ENCODE results near the gene CFB.
A peak's percentile ranks its signal among the peaks of the same experiment; 100 is the strongest.

CFB gene

GRCh38 chr6:31943742-31944141, 2.2 kb upstream of the CFB start:
- peaks cover 3% of the 10 kb centered on the region for H3K4me1 ChIP-seq (ENCODE audit: control insufficient read depth, insufficient read depth, low read length)
- no peaks in the 10 kb centered on the region for H3K27me3 ChIP-seq (ENCODE audit: control insufficient read depth, insufficient read depth, low read length)
- H3K36me3 ChIP-seq (ENCODE audit: control insufficient read depth, insufficient read depth, low read length): no peaks in the 10 kb centered on the region
- no peak overlapping the region for H3K9ac ChIP-seq (ENCODE audit: low read length)
- no peak overlapping the region for H3K27ac ChIP-seq (ENCODE audit: low read depth, low read length)
- no peak overlapping the region for H3K4me3 ChIP-seq (ENCODE audit: low read length)

GRCh38 chr6:31945154-31945506, 765 bp upstream of the CFB start:
- Histone ChIP-seq H3K4me3 (ENCODE audit: low read length) (peak overlapping the region; percentile 60), H3K9ac (ENCODE audit: low read length) (no peak overlapping the region)

DNA sequence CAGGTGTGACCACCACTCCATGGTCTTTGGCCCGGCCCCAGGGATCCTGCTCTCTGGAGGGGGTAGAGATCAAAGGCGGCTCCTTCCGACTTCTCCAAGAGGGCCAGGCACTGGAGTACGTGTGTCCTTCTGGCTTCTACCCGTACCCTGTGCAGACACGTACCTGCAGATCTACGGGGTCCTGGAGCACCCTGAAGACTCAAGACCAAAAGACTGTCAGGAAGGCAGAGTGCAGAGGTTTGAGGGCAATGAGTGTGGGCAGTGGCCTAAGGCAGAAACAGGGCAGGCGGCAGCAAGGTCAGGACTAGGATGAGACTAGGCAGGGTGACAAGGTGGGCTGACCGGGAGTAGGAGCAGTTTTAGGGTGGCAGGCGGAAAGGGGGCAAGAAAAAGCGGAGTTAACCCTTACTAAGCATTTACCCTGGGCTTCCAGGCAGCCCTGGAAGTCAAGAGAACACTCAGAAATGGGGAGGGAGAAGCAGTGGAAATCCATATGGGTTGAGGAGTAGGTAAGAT, 533 bp downstream of the CFB start:
- peak overlapping the region; percentile 78 for H3K27ac ChIP-seq (ENCODE audit: low read depth, low read length)
- H3K36me3 ChIP-seq (ENCODE audit: control insufficient read depth, insufficient read depth, low read length): peaks cover 4% of the 10 kb centered on the region
- peak overlapping the region; percentile 60 for H3K4me3 ChIP-seq (ENCODE audit: low read length)
- H3K9ac ChIP-seq (ENCODE audit: low read length): no peak overlapping the region
- no peaks in the 10 kb centered on the region for H3K27me3 ChIP-seq (ENCODE audit: control insufficient read depth, insufficient read depth, low read length)
- H3K4me1 ChIP-seq (ENCODE audit: control insufficient read depth, insufficient read depth, low read length): peaks cover 3% of the 10 kb centered on the region

More at GRCh38 chr6:31945154-31945506, 765 bp upstream of the CFB start:
- Histone ChIP-seq H3K27ac (ENCODE audit: low read depth, low read length) (peak overlapping the region; percentile 78), H3K36me3 (ENCODE audit: control insufficient read depth, insufficient read depth, low read length) (no peaks in the 10 kb centered on the region), H3K27me3 (ENCODE audit: control insufficient read depth, insufficient read depth, low read length) (no peaks in the 10 kb centered on the region), H3K4me1 (ENCODE audit: control insufficient read depth, insufficient read depth, low read length) (peaks cover 3% of the 10 kb centered on the region)

GRCh38 chr6:31947070-31947675, 1.3 kb downstream of the CFB start:
- Histone ChIP-seq H3K27me3 (ENCODE audit: control insufficient read depth, insufficient read depth, low read length) (no peaks in the 10 kb centered on the region), H3K27ac (ENCODE audit: low read depth, low read length) (no peak overlapping the region), H3K4me1 (ENCODE audit: control insufficient read depth, insufficient read depth, low read length) (peaks cover 3% of the 10 kb centered on the region), H3K9ac (ENCODE audit: low read length) (no peak overlapping the region), H3K36me3 (ENCODE audit: control insufficient read depth, insufficient read depth, low read length) (peaks cover 7% of the 10 kb centered on the region), H3K4me3 (ENCODE audit: low read length) (no peak overlapping the region)

GRCh38 chr6:31947864-31948263, 2.0 kb downstream of the CFB start:
- H3K4me3 ChIP-seq (ENCODE audit: low read length): no peak overlapping the region
- H3K4me1 ChIP-seq (ENCODE audit: control insufficient read depth, insufficient read depth, low read length): peaks cover 3% of the 10 kb centered on the region
- no peak overlapping the region for H3K27ac ChIP-seq (ENCODE audit: low read depth, low read length)
- peaks cover 7% of the 10 kb centered on the region for H3K36me3 ChIP-seq (ENCODE audit: control insufficient read depth, insufficient read depth, low read length)
- no peak overlapping the region for H3K9ac ChIP-seq (ENCODE audit: low read length)
- H3K27me3 ChIP-seq (ENCODE audit: control insufficient read depth, insufficient read depth, low read length): no peaks in the 10 kb centered on the region

DNA sequence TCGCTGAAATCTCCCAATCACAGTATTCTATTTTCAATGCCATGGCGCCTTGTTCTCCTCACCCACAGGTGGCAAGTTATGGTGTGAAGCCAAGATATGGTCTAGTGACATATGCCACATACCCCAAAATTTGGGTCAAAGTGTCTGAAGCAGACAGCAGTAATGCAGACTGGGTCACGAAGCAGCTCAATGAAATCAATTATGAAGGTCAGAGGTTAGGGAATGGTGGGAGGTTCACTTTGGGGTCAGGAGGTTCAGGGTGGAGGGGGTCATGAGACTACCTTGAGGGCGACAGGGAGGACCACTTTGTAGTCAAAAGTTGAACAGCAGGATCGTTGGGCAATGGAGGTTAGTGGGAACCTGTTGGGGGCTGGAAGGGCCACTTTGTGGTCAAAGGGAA, 2.4 kb downstream of the CFB start:
- Histone ChIP-seq H3K9ac (ENCODE audit: low read length) (no peak overlapping the region), H3K4me1 (ENCODE audit: control insufficient read depth, insufficient read depth, low read length) (peaks cover 3% of the 10 kb centered on the region), H3K36me3 (ENCODE audit: control insufficient read depth, insufficient read depth, low read length) (peaks cover 7% of the 10 kb centered on the region), H3K27ac (ENCODE audit: low read depth, low read length) (no peak overlapping the region), H3K27me3 (ENCODE audit: control insufficient read depth, insufficient read depth, low read length) (no peaks in the 10 kb centered on the region), H3K4me3 (ENCODE audit: low read length) (no peak overlapping the region)

- Histone ChIP-seq H3K27me3 (ENCODE audit: control insufficient read depth, insufficient read depth, low read length) (no peaks in the 10 kb centered on the region), H3K4me3 (ENCODE audit: low read length) (no peak overlapping the region), H3K36me3 (ENCODE audit: control insufficient read depth, insufficient read depth, low read length) (peaks cover 12% of the 10 kb centered on the region)
These were observed 3.0 kb downstream of the CFB start for GRCh38 chr6:31948753-31949413.

DNA sequence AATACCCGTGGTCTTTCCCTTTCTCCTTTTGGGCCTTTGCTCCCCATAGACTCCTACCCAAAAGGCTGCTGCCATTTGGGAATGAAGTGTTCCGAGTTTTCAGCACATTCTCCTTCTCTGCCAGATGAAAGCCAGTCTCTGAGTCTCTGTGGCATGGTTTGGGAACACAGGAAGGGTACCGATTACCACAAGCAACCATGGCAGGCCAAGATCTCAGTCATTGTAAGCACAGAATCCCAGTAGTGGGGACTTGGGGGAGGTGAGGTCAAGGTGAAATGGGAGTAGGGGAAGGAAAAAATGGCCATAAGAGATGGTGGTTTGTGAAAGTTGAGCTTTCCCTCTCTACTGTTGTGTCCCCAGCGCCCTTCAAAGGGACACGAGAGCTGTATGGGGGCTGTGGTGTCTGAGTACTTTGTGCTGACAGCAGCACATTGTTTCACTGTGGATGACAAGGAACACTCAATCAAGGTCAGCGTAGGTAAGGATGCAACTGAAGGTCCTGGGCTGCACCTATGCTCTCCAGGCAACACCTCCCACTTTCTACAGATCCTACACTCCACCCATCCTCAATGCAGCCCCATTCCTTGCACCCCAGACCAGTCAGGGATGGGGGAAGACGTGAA, 4.1 kb downstream of the CFB start:
- Histone ChIP-seq H3K27me3 (ENCODE audit: control insufficient read depth, insufficient read depth, low read length) (no peaks in the 10 kb centered on the region), H3K27ac (ENCODE audit: low read depth, low read length) (no peak overlapping the region), H3K4me1 (ENCODE audit: control insufficient read depth, insufficient read depth, low read length) (peaks cover 3% of the 10 kb centered on the region), H3K9ac (ENCODE audit: low read length) (no peak overlapping the region), H3K36me3 (ENCODE audit: control insufficient read depth, insufficient read depth, low read length) (peaks cover 23% of the 10 kb centered on the region), H3K4me3 (ENCODE audit: low read length) (no peak overlapping the region)

More at GRCh38 chr6:31948753-31949413, 3.0 kb downstream of the CFB start:
- no peak overlapping the region for H3K27ac ChIP-seq (ENCODE audit: low read depth, low read length)
- H3K4me1 ChIP-seq (ENCODE audit: control insufficient read depth, insufficient read depth, low read length): peaks cover 3% of the 10 kb centered on the region
- H3K9ac ChIP-seq (ENCODE audit: low read length): no peak overlapping the region

- no peak overlapping the region for H3K27ac ChIP-seq (ENCODE audit: low read depth, low read length)
- H3K4me1 ChIP-seq (ENCODE audit: control insufficient read depth, insufficient read depth, low read length): no peaks in the 10 kb centered on the region
- peaks cover 33% of the 10 kb centered on the region for H3K36me3 ChIP-seq (ENCODE audit: control insufficient read depth, insufficient read depth, low read length)
- H3K27me3 ChIP-seq (ENCODE audit: control insufficient read depth, insufficient read depth, low read length): no peaks in the 10 kb centered on the region
- no peak overlapping the region for H3K9ac ChIP-seq (ENCODE audit: low read length)
- no peak overlapping the region for H3K4me3 ChIP-seq (ENCODE audit: low read length)
These were observed 6.4 kb downstream of the CFB start for GRCh38 chr6:31952140-31952805.

DNA sequence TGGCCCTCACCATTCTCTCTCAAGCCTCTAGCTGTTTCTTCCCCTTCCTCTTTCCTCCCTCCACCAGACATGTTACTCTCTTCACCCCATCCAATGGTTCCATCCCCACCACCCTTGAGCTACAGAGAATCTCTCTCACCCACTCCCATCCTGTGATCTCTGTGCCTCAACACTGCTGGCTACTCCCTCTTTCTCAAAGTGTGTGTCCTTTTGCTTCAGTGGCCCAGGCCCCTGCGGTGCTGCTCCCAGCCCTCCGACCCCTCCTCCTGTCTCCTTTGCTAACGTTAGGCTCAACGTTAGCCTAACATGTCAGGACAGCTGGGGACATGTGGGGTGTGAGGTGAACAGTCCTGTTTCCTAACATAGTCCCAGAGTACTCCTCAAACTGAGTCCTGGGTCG, 7.0 kb downstream of the CFB start:
- Histone ChIP-seq H3K4me3 (ENCODE audit: low read length) (no peak overlapping the region), H3K36me3 (ENCODE audit: control insufficient read depth, insufficient read depth, low read length) (peaks cover 33% of the 10 kb centered on the region), H3K27ac (ENCODE audit: low read depth, low read length) (no peak overlapping the region), H3K4me1 (ENCODE audit: control insufficient read depth, insufficient read depth, low read length) (peaks cover 3% of the 10 kb centered on the region), H3K27me3 (ENCODE audit: control insufficient read depth, insufficient read depth, low read length) (no peaks in the 10 kb centered on the region), H3K9ac (ENCODE audit: low read length) (no peak overlapping the region)

DNA sequence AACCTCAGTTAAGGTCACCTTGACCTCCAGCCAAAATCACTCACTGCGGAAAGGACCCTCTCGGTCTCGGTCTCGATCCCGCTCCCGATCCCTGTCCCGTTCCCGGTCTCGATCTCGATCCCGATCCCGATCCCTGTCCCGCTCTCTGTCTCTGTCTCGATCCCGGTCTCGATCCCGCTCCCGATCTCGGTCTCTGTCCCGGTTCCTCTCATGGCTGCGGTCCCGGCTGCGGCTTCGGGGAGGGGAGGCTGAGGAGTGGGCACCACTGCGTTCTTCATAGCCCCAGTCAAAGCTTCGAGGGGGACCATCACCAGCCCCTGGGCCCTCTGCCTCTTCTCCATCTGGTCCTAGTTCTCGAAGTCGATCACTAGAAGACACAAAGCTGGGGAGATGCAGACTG, 8.6 kb downstream of the CFB start:
- Histone ChIP-seq H3K4me3 (ENCODE audit: low read length) (no peak overlapping the region), H3K27ac (ENCODE audit: low read depth, low read length) (no peak overlapping the region), H3K27me3 (ENCODE audit: control insufficient read depth, insufficient read depth, low read length) (no peaks in the 10 kb centered on the region), H3K9ac (ENCODE audit: low read length) (no peak overlapping the region), H3K36me3 (ENCODE audit: control insufficient read depth, insufficient read depth, low read length) (peaks cover 33% of the 10 kb centered on the region), H3K4me1 (ENCODE audit: control insufficient read depth, insufficient read depth, low read length) (peaks cover 11% of the 10 kb centered on the region)

GRCh38 chr6:31956796-31957195, 10.9 kb downstream of the CFB start:
- Histone ChIP-seq H3K9ac (ENCODE audit: low read length) (no peak overlapping the region), H3K4me3 (ENCODE audit: low read length) (no peak overlapping the region), H3K27ac (ENCODE audit: low read depth, low read length) (no peak overlapping the region), H3K27me3 (ENCODE audit: control insufficient read depth, insufficient read depth, low read length) (no peaks in the 10 kb centered on the region), H3K36me3 (ENCODE audit: control insufficient read depth, insufficient read depth, low read length) (peaks cover 29% of the 10 kb centered on the region), H3K4me1 (ENCODE audit: control insufficient read depth, insufficient read depth, low read length) (peaks cover 15% of the 10 kb centered on the region)

All from rectal smooth muscle tissue (tissue), 1 donor.